Activated T-cell treated with anti-CD3 and anti-CD28 coated beads for 24 hours (primary cell): ENCODE results near the gene CRB2.

ENCODE experiments used
- DNase-seq: peaks from one replicate; pipeline ENCODE4 v3.0.0-alpha.2; 2020; ENCODE audit warnings: low read depth

The CRB2 gene

DNA sequence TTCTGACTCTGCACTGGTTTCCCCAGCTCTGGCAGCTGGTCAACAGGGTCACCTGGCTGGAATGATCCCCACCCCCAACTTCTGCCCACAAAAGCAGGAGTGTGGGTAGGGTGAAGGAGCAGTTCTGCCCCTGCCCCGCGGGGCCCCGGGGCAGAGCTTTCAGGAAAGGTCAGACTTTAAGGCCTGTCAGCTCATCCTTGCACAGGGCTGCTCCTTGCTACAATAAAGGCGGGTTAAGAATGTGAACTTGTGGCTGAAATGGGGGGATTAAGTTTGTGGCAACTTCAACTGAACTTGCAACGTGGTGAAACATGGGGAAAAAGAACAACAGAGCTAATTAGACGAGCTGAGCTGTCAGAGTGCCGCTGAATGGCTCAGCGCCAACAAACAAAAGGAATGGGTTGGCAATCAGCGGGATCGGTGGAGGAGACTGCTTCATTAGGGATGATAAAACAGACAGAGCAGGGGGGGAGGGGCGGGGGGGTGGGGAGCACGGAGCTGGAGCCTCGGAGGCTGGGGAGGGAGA lies 50.8 kb downstream of the CRB2 start:
- DNase-seq = no peak

- no peak for DNase-seq
Observed at GRCh38 chr9:123407217-123407851, 51.3 kb downstream of the CRB2 start.

DNA sequence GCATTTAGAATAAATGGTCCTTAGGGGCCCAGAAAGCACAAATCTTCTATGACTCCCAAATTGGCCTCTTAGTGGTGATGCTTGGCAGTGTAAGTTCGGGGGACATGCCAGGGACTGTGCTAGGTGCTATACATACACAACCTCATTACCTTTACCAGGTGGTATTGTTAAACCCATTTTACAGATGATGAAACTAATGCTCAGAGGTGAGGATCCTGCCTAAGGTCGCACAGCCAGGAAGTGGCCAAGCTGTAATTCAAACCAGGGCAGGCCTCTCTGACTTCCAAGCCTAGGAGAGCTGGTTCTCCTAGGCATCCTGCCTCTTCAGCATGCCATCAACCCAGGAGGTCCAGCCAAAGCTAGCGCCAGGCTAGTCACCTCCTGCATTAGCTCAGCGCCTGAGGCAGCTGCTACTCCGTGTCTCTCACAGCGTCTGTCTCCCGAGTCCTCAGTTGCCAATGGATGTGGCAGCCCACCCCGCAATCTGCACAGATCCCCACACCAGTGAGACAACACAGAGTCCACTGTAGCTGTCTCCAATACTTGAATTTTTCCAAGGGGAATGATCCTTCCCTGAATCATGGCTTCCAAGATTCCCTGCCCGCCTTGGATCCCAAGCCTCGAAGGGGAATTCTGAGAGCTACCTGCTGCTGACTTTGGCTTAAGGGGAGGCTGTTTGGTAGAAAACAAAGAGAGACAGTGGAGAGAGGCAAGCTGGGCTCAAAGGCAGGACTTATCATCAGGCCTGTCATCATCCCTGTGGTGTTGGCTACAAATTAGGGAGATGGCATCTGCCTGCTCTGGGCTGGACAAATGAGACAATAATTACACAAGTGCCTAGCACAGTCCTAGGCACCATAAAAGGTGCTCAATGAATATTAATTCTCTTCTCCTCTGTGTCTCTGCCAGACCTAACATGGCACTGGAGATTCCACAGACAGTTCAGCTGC lies 52.6 kb downstream of the CRB2 start:
- DNase-seq = no peak

- DNase-seq = no peak
Observed at GRCh38 chr9:123410281-123410910, 54.4 kb downstream of the CRB2 start.

DNA sequence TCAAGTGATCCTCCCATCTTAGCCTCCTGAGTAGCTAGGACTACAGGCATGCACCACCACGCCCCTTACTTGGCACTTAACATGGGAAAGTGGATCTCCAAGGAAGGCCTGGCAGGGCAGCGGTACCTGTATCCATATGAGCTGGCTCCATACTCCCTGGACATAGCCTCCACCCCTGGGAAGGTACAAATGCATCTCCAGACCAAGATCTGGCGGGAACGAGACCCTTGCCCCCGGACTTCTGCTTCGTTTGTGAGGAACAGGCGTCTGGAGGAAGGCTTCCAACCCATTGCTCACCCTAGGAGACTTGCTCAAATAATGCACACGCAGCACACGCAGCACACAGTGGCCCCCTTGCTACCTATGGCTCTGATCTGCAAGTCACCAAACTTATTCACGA lies 55.2 kb downstream of the CRB2 start:
- DNase-seq = no peak

- DNase-seq = no peak
Observed at GRCh38 chr9:123411636-123412035, 55.6 kb downstream of the CRB2 start.

- DNase-seq = no peak
Observed at GRCh38 chr9:123412171-123412820, 56.3 kb downstream of the CRB2 start.

- DNase-seq = no peak
Observed at GRCh38 chr9:123414204-123414603, 58.2 kb downstream of the CRB2 start.

GRCh38 chr9:123414936-123415930 lies 59.2 kb downstream of the CRB2 start:
- DNase-seq = no peak

- no peak for DNase-seq
Observed at GRCh38 chr9:123416176-123416575, 60.2 kb downstream of the CRB2 start.

- no peak for DNase-seq
Observed at GRCh38 chr9:123417289-123418051, 61.5 kb downstream of the CRB2 start.

DNA sequence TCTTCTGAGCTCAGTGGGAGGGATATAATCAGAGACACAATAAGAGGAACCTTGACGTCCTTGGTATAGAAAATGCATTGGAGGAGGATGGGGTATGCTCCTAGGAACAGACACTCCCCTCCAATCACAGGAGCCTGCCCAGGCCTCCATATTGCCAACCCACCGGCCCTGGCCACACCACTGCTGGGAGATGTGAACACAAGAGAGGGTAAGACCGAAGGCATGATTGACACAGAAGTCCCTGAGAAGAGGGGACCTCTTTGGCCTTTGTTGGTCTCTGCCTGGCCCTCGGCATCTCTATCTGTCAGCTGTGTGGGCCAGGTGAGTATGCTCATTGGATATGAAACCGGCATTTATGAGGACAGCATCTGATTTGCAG lies 62.0 kb downstream of the CRB2 start:
- no peak for DNase-seq

GRCh38 chr9:123418506-123418905 lies 62.5 kb downstream of the CRB2 start:
- no peak for DNase-seq

DNA sequence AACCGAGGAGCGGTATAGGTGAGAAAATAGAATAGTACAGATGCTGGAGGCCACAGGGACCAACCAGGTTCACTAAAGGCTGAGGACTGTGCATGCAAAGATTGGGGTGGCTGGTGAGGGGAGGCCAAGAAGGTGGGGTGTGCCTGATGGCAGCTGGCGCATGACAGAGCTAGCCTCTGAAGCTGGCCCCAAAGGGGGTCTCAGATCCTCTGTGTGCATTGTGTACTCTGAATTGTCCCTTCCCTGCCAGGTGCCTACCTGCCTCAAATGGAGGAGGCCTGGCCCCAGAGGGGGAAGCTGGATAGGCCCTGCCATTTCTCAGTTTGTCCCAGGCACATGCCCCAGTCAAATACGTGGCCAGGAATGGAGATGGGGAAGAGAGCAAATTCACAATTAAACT lies 63.1 kb downstream of the CRB2 start:
- DNase-seq = no peak

GRCh38 chr9:123419721-123420591 lies 64.0 kb downstream of the CRB2 start:
- no peak for DNase-seq

DNA sequence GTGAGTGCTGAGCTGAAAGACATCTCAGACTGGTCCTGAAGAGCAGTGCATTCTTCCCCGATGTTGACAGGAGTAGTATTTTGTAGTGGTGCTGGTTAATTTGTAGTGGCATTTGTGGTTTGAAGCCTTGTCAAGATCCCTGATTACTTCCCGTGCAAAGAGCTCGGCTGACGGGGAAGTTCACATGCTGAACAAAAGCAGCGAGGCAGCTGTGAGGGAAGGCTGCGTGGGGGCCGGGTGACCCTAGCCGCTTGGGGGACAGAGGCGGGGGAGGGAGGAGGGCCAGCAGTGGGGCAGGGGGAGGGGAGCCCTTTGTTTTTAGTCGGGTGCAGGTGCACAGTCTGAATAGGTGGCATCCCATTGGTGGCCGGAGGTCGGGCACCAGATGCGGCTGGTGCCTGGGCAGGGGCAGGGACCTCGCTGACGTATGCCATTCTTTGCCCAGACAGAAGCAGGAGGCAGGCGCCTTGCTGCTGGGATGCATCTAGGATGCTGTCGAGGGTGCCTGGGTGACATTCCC lies 64.7 kb downstream of the CRB2 start:
- no peak for DNase-seq

DNA sequence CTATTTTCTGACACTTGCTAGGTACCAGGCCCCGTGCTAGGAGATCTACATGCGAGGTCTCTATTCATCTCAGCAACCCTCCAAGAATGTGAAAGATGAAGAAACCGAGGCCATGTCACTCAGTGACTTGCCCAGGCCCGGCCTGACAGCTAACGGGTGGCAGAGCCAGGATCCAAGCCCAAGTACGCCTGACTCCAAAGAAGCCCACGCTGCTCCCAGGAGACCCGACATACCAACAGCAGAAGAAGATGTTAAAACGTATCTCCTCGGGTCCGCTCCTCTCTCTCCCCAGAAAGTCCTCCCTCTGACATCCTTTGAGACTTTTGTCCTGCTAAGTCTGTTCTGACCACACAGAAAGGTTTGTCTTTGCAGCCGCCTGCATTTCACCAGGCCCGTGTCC lies 65.2 kb downstream of the CRB2 start:
- no peak for DNase-seq

DNA sequence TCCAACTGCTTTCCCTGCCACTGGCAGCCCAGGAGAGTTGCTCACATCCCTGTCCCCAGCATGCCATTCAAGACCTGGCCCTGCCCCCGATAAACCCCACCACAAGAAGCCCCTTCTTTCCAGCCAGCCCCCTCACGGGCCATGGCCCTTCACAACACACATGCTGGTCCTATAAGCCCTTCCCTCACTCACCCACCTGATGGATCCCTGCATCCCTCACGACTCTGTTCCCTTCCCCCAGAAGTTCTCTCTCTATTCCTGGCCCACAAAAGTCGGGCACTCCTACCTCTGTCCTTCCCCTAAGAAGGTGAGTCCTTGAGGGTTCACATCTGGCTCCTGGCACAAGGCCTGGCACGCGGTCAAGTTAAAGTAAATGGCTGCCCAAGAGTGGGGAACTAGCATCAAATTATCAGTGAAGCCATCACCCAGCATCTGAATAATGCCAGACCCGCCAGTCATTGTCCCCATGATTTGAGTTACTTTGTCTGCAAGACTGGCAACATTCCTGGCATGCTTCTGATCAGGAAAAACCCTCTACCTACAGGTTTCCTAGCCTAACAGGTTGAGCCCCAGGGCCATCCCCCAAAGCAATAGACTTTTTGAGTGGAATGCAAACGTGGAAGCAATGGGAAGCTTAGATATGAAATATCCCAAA lies 65.9 kb downstream of the CRB2 start:
- no peak for DNase-seq
